GM18520 (cell line): ENCODE data around the gene STAC2.

ENCODE experiments used
- ATAC-seq: cut with Tn5 transposase; IDR thresholded peaks from one replicate; pipeline ENCODE4 v1.9.1; 2021; ENCODE audit not compliant: unreplicated experiment

Gene STAC2

DNA sequence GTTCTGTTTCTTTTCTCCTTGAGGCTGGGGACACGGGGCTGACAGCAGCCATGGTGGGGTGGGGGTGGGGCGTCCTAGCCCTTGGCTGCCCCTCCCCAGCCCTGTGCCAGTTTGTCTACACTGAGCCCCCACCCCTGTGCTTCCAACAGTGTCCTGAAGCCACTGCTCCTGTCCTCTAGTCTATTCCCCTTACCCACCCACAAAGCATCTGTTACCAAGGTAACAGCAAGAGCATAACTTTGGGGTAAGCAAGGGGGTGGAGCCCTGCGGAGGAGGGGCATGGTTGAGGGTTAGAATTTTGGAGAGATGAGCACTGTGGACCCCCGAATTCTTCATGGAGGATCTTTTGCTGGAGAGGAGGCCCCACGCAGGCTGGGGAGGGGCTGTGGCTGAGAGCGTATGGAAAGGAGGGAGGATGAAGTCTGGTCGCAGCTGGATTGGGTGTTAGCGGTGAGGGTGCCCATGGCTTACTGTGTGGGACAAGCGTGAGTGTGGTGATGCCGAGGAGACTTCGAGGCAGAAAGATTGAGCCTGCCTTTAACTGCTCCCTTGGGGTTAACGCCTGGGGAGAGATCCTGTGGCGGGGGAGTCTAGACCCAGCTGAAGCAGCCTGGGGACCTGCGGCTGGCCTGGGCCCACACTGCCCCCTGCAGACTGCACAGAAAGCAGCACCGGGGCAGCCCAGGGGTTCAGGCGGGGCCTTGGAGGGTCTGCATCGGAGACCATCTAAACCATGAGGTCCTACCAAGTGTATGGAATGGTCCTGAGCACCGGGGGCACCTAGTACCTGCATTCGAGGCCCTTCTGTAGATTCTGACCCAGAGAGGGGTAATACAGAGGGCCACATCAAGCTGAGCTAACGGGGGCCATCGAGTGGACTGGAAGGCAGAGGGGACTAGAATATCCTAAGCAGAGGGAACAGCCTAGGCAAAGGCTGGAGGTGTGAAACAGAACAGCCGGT, 6.1 kb upstream of the STAC2 start:
- no peak for ATAC-seq

DNA sequence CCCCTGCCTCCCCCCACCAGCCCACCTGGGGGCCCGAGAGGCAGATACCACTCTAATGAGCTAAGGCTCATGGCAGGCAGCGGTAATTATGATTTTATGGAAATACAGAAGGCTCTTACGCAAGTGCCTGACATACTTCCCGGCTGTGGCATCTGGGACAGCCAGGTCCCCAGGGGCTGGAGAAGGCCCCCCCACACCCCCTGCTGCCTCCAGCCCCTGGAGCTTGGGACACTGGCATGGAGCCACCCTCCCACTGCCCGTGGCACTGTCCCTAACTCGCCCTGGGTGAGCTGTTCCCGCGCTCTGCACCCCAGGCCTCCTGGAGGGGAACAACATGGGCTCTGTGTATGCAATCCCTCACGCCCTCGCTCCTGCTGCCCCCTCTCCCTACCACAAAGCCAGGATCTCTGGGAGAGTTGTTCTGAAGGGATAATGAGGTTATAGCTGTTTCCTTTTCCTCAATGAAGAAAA, 5.4 kb upstream of the STAC2 start:
- no peak for ATAC-seq

DNA sequence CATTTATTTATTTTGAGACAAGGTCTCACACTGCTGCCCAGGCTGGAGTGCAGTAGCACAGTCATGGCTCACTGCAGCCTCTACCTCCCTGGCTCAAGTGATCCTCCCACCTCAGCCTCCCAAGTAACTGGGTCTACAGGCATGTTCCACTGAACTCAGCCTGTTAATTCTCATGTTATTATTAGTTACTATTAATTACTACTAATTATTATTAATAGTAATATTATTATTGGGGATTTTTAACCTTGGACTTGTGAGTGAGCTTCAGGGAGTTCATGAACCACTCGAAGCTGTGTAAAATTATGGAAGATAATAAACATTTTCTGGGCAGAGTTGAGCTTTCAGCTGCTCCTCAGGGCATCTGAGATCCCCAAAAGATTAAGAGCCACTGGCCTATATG, 4.6 kb upstream of the STAC2 start:
- no peak for ATAC-seq

DNA sequence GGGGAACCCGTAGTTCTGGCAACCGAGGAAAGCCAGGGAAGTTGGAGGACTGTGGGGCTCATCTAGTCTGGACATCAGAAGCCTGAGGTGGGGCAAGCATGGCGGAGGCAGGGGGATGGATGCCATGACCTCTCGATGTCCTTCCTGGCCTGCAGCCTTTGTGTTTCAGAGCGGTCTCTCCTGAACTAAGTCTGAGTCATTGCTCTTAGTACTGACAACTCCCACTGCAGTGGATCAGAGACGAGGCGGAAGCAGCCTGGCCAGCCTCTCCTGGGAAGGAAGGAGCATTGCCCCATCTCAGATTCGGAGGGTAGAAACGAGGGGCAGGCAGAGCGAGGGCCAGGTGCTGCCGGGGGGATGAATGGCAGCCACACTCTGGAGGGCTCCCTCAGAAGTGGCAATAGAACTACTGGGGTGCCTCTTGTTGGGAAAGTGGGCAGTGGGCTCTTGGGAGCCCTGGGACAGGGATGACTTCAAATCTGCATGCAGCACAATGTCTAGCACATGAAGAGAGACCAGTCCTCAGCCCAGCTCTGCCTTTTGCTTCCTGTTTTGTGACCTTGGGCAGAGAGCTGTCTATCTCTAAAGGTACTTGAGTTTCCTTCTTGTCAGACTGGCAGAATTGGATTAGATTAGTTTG, 3.6 kb upstream of the STAC2 start:
- no peak for ATAC-seq

DNA sequence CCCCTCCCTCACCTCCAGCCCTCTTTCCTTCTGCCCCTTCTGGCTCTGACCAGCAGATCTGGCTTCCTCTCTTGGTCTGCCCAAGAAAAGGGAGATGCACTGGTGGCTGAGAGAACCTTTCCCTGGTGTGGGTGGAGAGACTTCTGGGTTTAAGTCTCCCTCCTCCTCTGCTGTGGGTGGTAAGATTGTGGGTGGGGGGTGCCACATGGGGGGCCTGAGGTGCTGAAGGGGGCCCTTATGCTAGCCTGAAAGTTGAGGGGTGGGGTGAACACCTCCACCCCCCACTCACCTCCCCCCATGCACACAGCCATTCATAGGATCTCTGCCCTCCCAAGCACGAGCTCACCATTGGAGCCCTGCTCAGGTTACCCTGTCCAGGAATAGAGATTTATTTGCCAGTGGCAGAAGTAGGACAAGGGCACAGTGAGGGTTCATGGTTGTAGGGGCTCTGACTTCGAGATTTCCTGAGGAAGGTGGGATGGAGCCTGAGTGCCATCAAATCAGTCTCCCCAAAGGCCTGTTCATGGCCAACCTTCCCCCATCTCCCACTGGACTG, 1.7 kb upstream of the STAC2 start:
- no peak for ATAC-seq

DNA sequence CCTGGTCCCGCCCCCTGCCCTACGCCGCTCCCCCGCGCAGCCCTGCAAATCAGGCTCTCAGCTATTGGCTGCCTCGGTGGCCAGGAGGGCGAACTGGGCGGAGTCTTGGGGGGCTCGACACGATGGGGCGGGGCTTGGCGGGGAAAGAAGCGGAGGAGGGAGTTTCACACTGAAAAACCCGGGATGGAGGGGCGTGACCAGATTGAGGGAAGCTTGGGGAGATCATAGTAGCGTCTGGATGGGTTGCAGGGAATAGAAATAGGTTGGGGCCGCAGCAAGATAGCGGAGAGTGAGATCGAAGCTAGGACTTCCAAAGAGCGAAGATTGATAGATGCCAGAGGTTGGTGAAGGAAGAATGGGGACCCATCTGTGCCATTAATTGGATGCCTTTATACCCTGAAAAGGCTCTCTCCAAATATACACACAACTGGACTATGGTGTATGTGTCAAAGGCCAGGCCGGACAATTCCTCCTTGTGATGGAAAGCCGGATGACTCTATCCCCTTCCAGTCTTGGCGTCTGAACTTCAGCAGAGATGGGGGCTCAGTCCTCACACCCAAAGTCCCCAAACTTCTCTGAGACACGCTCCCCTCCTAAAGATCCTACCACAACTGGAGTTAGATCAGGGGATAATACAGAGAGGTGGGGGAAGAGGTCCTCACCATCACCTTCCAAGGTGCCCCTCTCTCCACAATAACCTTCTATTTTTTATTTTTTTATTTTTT, 376 bp upstream of the STAC2 start:
- ATAC-seq: no peak

DNA sequence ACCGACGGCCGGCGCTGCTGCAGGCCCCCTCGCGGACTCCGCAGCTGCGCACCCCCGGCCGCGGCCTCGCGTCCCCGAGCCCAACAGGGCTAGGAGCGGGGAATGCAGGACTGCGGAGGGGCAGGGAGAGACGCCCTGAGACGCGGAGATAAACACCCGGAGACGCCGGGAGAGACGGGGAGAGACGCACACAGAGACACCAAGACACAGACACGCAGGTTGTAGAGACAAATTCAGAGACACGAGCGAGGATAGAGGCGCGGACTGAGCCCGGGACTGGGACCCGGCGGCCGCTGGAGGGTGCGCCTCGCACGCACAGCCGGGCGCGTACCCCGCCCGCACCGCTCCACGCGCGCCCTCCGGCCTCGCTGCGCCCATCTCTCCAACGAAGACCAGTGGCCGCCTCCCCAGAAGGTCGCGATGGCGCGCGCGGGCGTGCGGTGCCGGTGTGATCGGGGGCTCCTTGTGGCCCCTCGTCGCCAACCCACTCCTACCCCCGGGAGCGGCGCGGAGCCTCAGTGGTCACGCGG, 902 bp downstream of the STAC2 start:
- ATAC-seq: no peak

DNA sequence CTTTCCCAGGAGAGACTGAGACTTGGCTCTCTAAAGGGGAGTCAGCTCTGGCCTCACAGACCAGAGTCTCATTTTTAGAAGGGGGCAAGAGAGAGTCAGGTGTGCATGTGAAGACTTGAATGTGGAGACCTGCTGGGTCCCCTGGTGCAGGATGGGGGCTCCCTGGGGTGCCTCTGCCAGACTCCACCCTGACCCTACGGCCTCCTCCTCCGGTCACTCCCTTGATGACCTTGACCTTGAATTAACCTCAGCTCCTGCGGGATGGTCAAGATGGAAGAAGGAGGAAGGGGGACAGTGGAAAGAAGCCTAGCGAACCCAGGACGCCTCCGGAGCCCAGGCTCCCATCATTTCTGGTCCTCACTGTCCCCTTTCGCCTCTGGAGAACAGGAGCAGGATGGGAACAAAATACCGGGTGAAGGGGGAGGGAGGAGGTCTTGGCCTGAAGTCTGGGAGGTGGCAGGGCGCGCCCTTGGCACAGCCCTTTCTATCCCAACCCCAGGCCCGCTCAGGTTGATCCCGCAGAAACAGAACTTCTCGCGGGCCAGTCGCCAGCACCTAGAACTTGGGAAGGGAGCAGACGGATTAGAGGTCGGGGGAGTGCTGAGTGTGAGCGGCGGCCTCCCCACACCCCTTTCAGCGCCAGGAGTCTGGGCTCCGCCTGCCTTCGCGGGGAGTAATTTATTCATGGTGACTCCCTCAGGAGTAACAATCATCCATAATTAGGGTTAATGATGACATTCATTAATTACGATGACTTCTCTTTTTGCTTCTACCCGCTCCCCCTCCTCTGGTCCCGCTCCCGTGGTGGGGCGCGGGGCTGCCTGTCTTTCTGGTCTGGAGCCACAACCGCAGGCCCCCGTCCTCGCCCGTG, 1.6 kb downstream of the STAC2 start:
- no peak for ATAC-seq

DNA sequence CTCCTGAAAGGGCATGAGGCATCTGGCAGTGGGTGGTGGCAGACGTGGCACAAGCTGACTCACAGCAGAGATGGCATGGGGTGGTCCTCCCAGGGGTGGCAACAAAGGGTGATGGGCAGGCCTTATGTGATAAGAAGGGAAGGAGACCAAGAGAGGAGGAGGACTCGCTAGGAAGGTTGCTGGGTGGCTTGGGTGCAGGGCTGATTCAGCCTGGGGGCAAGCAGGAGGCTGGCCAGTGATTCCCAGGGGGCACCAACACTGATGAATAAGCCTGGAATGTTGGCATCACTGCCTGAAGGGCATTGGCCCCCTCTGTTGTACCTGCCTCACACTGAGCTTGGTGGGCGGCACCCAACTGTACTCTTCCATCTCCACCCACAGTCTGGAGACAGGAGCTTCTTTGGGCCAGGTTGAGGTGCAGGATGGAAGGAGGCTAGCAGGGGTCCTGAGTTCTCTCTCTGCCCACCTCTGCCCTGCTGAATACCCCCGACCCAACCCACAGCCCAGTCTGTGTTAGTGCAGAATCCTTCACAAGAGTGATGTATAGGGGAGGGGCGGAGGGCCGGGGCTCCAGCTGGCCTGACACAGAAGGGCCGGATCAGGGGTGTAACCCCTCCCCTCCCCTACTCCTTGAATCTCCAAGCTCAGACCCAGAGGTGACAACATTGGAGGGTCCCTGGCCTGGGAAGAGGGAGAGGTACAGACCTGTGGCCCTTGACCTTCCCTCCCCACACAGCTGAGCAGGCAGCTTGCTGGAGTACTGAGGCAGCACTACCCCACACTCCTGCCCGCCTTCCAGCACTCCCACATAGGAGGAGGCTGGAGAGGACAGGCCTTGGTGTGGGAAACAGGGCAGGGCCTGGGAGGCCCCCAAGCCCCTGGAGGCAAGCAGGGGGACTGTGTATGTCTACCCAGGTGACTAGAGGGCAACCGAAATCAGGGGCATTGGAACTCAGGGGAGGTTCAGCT, 2.6 kb downstream of the STAC2 start:
- ATAC-seq: no peak

DNA sequence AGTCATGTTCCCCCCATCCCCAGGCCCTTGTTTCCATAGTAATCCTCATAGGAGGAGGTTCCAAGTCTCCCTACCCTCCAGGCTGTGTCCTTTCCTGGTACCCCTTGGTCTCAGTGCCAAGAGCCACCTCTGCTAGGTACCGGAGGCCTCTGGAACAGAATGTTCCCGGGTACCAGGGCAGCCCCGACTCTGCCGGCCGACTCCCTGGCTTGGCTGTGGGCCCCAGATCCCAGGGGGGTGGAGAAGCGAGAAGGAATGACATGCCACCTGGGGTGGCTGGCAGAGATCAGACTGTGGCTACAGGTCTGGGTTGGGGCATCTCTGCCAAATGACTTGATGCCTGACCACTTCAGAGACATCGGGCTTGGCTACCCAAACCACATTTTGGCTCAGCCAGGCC, 3.6 kb downstream of the STAC2 start:
- no peak for ATAC-seq

DNA sequence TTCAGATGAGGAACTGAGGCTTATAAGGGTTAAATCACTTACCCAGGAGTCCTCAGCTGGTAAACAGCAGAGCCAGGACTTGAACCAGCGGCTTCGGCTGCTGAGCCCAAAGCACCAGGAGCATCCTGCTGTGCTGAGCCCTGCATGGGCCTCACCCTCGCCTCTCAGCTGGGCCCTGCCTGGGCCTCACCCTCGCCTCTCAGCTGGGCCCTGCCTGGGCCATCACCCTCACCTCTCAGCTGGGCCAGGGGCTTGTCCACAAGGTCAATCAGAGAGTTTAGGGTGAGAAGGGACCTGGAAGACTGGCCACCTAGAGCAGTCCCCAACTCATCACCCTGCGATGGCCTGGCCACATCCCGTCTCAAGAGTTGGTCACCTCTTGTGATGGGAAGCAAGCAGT, 4.2 kb downstream of the STAC2 start:
- no peak for ATAC-seq

DNA sequence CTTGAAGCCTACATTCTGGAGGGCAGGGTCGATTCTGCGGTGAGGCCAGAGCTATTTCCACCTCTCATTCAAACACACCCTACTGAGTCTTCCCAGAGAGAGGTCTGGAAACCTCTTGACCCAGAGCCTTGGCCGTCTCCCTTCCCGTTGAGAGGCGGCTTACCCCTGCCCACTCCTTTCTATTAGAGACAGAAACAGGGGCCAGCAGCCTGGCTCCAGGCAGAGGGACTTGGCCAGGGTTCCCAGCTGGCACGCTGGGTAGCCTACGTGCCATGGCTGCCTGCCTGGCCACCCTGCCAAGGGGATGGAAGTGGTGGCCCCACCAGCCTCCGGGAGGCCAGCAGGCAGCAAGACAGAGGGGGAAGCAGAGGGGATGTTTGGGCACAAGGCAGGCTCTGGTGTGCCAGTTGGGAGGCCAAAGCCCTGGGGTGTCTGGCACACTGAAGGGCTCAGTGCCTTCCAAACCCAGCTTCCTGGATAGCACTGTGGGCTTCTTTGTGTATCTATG, 6.0 kb downstream of the STAC2 start:
- ATAC-seq: no peak

DNA sequence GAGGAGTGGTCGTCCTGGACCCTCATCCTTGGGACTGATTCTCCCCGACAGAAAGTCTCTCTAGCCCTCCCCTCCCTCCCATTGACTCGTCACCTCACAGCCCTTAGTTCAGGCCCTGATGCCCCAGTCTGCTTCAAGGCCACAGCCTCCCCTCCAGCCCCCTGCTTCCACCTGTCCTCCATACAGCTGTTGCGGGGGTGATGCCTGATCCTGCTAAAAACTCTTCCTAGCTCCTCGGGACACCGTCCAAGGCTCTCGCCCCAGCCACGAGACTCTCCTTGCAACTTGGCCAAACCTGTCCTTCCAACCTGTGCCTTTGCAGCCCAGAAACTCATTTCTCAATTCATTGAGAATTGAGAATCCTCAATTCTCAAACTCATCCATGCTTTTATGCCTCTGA, 6.8 kb downstream of the STAC2 start:
- no peak for ATAC-seq

DNA sequence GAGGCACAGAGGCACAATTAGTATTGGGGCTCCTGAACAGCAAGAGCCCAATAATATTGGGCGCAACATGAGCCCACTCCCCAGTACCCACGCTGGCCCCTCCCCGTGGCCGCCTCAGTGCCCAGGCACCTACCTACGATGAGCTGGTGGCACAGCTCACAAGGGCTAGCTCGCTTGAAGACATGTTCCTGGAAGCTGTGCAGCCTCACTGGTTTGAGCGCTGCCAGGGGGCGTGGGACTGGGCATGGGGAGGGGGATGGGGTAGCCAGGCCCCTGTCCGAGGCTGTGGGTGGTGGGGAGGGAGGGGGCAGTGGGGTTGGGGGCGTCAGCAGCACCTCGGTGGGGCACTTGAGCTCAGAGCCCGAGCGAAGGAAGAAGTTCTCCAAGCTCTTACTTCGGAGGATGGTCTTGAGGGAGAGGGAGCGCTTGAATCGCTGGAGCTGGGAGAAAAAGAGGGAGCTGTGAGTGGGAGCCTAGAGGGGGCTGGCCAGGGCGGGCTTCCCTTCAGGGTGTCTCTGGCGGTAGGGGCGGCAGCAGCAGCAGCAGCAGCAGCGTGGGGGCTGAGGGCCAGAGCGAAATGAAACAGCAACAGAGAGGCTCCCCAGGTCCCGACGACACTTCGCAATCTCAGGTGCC, 7.9 kb downstream of the STAC2 start:
- ATAC-seq: no peak

DNA sequence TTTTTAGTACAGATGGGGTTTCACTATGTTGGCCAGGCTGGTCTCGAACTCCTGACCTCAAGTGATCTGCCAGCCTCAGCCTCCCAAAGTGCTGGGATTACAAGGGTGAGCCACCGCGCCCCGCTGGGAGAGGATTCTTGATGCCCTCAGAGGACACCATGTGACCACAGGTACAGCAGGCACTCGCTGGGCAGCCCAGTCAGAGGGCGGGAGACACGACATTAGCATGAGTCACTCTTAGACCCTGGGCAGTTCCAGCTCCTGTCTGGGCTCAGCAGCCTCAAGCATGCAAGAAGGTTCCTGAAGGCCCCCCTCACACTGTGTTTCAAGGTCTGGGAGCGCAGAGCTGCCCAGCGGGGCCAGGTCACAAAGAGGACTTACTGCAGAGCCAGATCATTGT, 11.9 kb downstream of the STAC2 start:
- no peak for ATAC-seq

DNA sequence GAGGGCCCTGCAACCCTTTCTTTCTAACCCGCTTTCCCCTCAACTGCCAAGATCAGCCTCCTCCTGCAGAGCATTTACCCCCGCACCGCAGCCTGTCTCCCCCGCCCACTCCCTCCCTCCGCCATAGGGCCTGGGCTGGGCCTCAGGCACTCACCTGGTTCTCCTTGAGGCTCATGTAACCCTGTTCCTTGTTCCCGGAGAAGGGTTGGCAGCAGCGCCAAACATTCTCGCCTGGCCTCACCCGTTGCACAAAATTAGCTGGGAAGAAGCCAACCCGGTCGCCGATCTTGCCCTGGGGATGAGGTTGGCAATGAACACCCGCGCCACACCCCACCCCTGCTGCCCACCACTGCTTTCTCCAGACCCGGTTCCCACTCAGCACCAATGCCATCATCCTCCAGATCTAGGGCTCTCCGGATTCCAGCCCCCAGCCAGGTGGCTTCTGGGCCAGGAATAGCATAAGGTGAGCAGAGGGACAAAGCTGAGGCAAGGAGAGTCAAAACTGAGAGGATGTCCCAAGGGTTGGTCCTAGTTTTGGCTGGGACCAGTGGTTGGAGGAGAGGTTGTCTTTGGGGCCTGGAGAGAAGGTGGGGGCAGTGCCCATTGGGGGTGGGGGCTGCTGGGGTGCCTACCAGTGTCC, 12.8 kb downstream of the STAC2 start:
- ATAC-seq: no peak

DNA sequence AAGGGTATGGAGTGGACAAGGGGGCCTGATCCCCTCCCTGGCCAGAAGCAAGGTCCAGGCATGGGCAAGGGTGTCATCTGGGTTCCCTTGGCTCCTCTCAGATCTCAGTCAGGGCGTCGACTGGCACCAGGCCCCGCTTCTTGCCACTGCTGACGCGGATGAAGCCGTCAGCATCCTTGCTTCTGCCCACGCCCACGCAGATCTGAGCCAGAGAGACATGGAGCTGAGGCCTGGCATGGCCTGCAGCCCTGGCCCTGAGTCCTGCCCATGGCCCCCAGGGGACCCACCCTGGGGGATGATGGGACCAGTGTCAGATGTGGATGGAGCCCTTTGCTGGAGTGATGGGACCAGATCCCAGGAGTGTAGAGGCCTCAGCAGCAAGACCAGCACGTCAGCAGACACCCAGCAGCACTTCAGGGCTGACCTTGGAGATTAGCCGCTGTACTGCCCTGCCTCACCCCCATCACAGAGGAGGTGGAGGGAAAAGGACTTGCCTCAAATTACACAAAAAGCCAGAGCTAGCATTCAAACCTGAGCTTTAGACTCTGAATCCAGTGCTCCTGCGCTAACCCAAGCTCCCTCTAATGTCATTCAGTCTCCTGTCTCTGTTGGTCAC, 13.4 kb downstream of the STAC2 start:
- no peak for ATAC-seq

DNA sequence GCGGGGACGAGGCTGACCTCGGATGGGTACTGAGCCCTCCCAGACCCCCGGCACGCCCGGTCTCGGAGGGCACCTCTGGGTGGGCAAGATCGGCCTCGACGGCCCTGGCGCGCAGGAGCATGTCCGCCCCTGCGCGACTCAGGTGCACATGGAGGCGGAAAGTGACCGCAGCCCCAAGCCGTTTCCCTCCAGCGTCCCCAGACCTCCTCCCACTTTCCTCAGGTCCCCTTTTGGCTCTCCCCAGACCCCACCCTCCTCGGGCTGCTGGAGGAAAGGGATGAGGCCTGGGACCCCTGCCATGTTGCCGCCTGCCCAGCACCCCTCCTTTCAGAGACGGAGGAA, 15.7 kb downstream of the STAC2 start:
- ATAC-seq: no peak
